G401 (cell line): ENCODE measurements around the gene PCSK4. TPM values are rescaled to one million over a fixed set of nuclear protein-coding genes. Genes with fewer than 3 reads are reported as not detected.
A peak's percentile ranks its signal among the peaks of the same experiment; 100 is the strongest.
"Not testable (repeated sequence)": the region's sequence is repeated elsewhere in the genome, so short reads cannot be mapped to it uniquely, and the experiment has no call there.

Experiments used
- DNase-seq: peaks from one replicate; pipeline ENCODE4 v3.0.0-alpha.2; 2015; ENCODE audit warnings: low spot score
- in situ Hi-C: cut with HindIII; loops from 2 replicates; pipeline ENCODE4 v1.10.0; 2016; ENCODE audit warnings: low sequenced_read_pairs, mixed read lengths
- total RNA-seq: library from RNA; depleted of rRNA; stranded (reverse); fragments of >200 nt; shearing (Covaris generic); gene quantifications from 2 replicates; pipeline ENCODE4 v1.2.3, GENCODE V29; 2014

The PCSK4 gene
- total RNA-seq, 1 experiment from 2014 or later = 9.2 TPM

GRCh38 chr19:1507763-1508506, 17.8 kb upstream of the PCSK4 start:
- DNase-seq = peak; percentile 97

GRCh38 chr19:1507192-1507660, 17.1 kb upstream of the PCSK4 start:
- in situ Hi-C loops = no loop called here
- DNase-seq = no peak

More at GRCh38 chr19:1507763-1508506, 17.8 kb upstream of the PCSK4 start:
- in situ Hi-C loops = no loop called here

- no peak for DNase-seq
- in situ Hi-C loops = no loop called here
Observed at GRCh38 chr19:1505991-1506881, 16.1 kb upstream of the PCSK4 start.

- in situ Hi-C loops = no loop called here
Observed at GRCh38 chr19:1505012-1505411, 14.9 kb upstream of the PCSK4 start.

DNA sequence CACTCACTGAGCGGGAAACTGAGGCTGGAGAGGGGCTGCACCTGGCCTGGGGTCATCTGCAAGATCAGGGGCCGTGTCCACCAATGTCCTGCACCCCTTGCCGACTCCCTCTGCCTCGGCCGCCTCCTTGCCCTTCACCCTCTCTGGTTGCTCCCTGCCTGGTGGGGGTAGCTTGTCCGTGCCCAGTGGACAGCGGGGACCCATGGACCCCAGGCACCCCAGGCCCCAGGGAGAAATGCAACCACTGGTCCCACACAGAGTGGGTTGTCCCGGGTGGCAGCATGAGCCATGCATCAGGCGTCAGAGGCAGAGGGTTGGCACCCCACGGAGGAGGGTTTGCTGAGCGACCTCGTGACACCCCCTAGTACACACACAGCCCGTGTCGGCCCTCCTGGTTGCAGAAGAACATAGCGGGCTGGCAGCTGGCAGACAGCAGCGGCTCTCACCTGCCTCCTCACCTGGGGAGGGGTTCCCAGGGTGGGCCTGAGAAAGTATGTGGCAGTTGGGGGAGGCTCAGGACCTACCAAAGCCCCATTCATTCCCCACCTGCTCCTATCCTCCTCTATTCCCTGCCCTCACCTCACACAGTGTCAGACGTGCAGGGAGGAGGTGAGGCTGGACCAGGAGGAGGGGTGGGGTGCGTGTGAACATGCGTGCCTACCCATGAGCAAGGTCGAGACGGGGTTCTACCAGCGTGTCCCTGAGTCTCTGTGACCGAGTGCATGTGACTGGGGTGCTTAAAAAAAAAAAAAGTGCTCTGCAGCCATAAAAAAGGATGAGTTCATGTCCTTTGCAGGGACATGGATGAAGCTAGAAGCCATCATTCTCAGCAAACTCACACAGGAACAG, 14.0 kb upstream of the PCSK4 start:
- DNase-seq = no peak
- in situ Hi-C loops = no loop called here

More at GRCh38 chr19:1505012-1505411, 14.9 kb upstream of the PCSK4 start:
- no peak for DNase-seq

DNA sequence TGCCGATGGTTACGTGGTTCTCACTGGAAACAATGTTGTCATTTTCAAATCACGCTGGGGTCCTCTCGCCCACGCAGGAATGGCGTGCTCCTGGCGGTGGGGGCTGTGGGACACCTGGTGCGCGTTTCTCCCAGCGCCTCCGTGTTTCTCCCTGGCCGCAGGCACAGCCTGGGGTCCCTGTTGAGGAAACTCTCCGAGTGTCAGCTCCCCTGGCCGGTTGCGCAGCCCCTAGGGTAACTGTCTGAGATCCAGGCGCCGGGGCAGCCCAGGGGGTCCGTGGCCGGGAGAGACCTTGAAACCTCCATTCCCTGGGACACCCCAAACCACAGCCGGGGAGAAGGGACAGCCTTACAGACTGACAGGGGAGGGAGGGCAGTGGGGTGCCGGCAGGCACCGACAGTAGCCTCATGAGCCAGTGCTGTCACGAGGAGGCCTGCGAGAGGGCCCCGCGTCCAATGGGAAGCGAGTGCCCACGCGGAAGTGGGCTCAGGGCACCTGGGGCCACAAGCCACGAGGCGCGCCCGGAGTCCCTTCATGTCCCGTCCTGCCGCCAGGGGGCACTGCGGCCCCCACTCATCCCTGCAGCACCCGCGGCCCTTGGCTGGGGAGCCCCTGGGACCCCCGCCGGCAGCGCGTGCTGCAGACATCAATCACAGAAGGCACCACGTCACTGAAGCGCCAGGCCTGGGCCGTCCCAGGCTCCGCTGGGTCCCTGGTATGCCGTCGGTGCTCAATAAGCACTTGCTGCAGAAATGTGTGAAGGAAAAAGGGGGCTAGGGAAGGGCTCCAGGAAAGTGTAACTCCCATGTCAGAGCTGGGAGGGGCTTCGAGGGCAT, 13.2 kb upstream of the PCSK4 start:
- DNase-seq = peak; percentile 32
- in situ Hi-C loops = no loop called here

- DNase-seq = no peak
- in situ Hi-C loops = no loop called here
Observed at GRCh38 chr19:1502433-1503088, 12.4 kb upstream of the PCSK4 start.

GRCh38 chr19:1501200-1501595, 11.0 kb upstream of the PCSK4 start:
- in situ Hi-C loops = no loop called here
- no peak for DNase-seq

GRCh38 chr19:1499231-1499630, 9.1 kb upstream of the PCSK4 start:
- in situ Hi-C loops, DNase-seq: not testable (repeated sequence)

GRCh38 chr19:1497578-1498235, 7.6 kb upstream of the PCSK4 start:
- DNase-seq = no peak

DNA sequence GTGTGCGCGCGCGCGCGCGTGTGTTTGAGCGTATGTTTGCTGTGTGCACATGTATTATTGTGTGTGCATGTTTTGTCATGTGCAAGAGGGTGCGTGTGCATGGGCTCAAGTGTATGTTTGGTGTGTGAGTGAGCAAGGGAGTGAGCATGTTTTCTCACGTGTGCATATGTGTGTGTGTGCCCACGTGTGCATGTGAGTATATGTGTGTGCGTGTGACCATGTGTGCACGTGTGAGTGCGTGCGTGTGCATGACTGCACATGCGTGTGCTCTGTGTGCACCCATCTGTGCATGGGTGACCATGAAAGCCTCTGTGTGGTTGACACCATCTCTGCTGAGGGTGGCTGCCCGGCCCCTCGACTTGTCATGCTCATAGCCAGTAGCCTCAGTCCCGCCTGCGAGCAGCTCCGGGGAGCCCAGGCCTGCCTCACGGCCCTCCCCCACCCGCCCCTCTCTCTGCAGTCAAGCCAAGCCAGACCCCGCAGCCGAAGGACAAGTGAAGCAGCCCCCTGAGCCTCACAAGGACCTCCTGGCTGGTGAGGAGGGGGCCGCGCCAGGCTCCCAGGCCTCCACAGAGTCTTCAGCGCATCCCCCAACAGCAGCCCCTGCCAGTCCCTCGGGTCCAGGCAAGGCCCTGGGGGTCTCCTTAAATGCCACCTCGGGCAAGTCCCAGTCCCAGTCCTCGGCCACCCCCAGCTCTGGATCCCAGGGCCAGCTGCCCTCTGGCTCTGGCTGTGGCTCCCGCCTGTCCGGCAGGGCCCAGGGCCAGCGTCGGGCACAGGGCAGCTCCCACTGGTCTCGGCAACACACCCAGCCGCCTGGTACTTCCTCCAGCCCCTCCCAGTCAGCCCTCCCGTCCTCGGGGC, 6.8 kb upstream of the PCSK4 start:
- DNase-seq = no peak
- in situ Hi-C loops = no loop called here

More at GRCh38 chr19:1497578-1498235, 7.6 kb upstream of the PCSK4 start:
- in situ Hi-C loops = no loop called here

GRCh38 chr19:1495799-1496713, 5.9 kb upstream of the PCSK4 start:
- in situ Hi-C loops = no loop called here

GRCh38 chr19:1495051-1495798, 5.1 kb upstream of the PCSK4 start:
- in situ Hi-C loops = no loop called here
- no peak for DNase-seq

More at GRCh38 chr19:1495799-1496713, 5.9 kb upstream of the PCSK4 start:
- DNase-seq = no peak

GRCh38 chr19:1494115-1494815, 4.1 kb upstream of the PCSK4 start:
- no peak for DNase-seq
- in situ Hi-C loops = no loop called here
